Ammon's horn (tissue), 1 donor: Measurements from ENCODE around the gene CRYGB.
"Not testable (repeated sequence)": the region's sequence is repeated elsewhere in the genome, so short reads cannot be mapped to it uniquely, and the experiment has no call there.

Experiments used
- DNase-seq: peaks from one replicate; pipeline ENCODE4 v3.0.0-alpha.2; 2016; ENCODE audit warnings: low spot score

Gene CRYGB

DNA sequence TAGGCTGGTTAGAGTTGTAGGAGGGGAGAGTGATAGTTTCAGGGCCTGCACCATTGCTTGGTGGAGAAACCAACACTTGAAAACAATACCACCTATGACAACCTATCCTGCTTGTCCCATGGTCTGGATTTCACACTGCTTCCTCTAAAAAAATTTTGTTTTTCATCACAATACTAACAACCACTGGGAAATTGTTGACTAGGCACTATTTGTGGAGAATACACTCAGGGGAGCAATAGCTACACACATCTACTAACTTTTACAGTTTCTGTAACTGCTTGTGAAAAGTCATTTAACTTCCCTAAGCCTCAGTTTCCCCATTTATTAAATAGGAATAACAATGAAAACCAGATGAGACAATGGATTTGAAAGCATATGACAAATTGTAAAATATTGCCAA lies 4.1 kb upstream of the CRYGB start:
- DNase-seq, result no peak

DNA sequence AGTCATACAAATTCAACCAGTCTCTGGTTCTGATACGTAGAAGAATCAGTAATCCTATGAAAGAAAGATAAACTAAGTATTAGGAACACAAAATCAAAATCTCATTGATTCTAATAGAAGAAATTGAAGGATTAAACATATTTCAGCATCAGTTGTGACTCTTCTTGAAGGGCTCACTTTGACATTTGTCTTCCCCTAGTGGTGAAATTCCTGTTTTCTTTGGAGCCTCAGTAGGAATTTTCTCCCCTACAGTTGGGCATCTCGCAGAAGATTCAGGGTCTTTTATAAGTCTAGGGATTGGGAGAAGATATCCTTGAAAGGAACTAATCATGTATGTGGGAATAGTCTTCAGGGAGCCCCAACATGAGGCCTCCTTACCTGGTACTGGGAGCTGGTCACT lies 2.8 kb upstream of the CRYGB start:
- DNase-seq, result no peak

DNA sequence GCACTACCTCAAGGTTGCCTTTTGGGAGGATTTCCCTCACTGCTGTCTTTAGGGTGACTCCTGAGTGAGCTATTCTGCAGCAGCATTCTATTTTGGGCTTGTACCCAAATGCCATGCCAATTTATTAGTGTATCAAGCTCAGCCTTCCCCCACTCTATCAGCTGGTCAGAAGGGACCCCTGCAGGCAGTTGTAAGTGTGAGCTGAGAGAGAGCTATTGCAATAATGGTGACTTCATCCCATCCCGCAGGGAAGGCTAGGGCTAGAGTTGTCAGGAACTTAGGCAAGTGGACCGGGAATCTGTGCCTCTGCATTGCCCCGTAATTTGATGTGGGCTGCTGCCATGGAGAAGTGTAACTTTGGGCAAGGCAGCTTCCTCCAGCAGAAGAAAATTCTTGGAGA lies 1.8 kb upstream of the CRYGB start:
- no peak for DNase-seq

DNA sequence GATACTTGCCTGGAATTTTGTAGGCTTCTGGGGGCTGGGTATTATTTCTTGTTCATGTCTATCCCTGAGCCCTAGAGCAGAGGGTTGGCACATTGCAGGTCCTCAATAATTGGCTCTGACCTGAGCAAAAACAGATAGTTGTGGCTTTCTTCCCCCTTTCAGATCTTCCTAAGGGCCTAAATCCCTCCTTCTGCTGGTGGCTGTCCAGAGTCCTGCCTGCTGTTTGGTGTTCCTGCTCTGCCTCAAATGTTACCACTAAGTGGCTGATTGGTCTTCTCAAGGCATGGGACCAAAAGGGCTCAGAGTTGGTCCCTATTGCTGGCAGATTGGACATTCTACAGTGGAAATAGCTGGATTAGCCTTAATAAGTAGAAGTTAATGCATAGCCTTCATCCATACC lies 1.1 kb upstream of the CRYGB start:
- no peak for DNase-seq

DNA sequence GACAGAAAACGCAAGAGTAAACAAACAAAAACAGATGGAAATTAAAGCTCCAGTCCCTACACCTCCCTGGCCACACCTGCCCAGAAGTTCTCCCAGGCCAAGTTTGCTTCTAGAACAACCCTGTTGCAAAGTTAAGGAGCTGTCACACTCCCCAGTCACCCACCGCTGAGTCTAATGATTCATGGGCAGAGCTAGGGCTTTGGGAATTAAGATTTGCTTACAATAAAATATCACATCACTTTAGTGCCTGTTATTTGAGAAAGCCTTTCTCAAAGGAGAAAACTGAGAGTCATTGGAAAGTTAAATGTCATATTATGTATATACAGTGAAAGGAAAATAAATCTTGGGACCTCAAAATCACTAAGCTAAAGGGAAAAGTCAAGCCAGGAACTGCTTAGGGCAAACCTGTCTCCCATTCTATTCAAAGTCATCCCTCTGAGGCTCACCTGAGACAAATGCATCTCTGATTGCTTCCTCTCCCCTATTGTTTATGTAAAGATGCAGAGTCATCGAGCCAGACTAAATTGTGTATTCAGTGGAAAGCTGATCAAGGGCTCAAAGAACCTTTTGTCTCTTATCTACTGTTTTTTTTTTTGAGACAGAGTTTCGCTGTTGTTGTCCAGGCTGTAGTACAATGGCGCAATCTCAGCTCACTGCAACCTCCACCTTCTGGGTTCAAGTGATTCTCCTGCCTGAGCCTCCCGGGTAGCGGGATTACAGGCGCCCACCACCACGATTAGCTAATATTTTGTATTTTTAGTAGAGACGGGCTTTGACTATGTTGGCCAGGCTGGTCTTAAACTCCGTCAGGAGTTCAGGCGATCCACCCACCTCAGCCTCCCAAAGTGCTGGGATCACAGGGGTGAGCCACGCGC lies 2.8 kb downstream of the CRYGB start:
- DNase-seq, result no peak

DNA sequence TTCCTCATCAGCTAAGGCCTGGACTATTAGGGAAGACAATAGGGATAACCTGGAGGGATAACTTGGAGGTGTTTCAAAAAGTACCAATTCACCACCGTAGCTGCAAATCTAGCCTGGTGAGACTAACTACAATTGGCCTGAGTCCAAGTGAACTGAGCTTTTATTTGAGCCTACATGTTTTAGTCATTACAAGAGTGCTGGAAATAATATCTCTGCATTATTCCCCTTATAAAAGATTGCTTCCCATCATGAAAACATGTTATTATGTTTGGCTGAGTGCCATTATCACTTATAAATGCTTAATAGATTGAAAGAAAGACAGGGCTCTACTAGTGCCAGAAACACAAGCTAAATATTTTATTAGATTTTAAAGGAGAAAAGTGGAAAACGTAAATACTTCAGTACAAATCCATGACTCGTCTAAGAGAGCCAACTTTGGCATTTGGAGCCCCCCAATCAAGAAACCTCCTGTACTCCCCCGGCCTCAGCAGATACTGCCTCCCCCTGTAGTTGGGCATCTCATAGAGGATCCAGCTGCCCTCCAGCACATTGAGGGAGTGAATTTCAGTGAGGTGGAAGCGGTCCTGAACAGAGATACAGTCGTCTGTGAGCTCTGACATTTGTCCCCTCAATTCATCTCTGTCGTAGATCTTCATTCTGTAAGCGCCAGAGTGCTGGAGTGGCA lies 3.6 kb downstream of the CRYGB start:
- DNase-seq, result no peak

DNA sequence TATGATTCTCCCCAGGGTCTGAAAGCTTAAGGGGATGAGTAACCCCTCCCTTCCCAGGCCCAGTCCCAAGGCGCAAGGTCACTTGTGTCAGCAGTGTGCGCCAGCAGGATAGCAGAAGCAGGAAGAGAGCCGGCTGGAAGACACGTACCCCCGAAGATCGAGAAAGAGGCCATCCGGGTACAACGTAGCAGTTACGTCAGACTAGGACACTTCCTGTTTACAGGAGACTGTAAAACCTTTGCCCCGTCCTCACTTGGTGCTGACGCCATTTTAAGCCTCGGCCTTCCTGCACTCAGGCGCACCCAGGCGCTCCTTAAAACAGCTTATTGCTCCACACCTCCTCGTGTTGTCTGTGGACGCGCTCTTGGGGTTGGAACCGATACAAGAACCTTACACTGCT lies 6.5 kb downstream of the CRYGB start:
- no peak for DNase-seq

DNA sequence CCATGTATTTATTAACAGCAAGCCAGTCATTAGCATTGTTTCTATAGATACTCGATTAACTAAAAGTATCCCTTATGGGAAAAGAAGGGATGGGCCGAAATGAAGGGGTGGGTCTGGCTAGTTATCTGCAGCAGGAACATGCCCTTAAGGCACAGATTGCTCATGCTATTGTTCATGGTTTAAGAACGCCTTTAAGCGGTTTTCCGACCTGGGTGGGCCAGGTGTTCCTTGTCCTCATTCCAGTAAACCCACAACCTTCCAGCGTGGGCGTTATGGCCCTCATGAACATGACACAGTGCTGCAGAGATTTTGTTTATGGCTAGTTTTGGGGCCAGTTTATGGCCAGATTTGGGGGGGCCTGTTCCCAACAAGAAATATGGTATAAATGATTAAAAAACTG lies 7.6 kb downstream of the CRYGB start:
- DNase-seq, result not testable (repeated sequence)

DNA sequence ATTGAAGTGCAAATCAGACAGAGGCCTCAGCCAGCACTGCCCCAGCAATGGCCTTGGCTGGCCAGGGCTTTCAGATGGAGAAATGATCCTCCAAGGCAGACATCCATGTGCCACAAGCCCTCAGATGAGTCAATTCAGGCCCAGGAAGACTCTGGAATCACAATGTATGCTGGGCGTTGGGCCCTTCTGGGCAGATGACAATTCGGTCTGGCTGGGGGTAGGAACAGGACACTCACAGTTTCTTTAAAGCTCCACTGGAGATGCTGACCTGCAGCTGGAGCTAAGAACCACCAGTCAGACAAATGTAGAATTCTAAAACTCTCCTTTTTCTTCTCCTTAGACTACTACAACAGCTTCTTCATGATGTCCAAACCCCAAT lies 9.3 kb downstream of the CRYGB start:
- no peak for DNase-seq

DNA sequence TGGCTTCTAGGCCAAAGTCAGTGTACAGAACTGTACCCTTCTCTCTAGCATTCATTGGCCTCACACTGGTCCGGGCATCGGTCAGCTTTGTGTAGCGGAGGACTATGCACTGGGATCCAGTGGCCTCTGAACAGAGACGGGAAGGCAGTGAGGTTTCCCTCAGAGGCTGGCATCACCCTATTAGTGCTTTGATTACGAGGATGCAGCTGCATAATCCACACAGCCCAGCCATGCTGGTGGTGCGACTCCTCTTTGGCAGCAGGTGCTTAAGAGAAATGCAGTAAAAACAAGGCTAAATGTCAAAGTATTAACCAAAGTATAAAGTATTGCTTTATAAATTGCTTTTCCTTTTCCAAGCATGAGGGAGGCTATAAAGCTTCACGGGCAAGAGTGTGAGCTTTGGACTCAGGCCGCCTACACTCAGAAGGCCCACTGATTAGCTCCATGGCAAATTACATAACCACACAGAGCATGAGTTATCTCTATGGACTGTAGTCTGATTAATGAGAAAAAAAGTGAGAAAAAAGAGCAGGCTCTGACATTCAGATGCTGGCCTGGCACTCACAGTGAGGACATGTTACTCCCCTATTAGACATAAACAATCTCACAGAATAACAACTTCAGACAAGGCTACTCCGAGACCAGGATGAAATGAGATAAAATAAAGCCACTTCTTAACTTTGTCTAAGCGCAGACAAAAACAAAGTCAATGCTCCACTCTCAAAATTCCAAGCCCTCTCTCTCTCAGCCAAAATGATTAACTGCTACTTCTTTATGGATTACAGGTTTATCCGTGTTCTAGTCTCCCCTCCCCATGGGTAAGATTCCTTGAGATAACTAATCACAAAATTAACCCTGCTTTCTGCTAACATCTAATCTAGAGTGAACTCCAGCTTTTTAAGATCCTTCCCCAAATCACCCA lies 9.9 kb downstream of the CRYGB start:
- no peak for DNase-seq

DNA sequence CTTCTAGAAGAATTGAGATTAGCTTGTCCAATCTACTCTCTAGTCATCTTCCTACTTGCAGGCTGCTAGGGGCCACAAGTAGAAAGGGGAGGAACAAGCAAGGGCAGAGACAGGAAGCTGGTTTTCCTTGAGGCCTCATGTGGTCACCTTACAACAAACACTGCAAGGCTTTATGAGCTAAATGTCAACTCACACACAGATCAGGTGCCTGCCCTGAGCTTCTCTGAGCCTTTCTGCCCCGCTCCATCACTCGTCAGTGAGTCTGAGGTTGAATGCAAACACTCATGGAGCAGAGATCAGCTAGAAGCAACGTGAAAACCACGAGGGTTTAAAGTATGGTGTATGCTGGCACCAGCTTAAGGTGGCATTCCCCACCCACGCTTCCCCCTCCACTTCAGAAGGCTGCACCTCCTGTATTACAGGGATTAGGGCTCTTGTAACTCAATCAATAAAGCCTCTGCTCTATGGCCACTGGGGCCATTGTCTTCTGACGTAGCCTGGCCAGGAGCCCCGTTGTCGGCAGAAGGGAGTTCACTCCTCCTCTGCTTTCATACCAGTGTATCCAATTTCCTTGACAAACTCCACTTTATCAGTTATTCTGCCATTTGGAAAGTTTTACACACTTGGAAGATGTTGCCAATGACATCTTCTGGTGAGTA lies 10.9 kb downstream of the CRYGB start:
- no peak for DNase-seq

DNA sequence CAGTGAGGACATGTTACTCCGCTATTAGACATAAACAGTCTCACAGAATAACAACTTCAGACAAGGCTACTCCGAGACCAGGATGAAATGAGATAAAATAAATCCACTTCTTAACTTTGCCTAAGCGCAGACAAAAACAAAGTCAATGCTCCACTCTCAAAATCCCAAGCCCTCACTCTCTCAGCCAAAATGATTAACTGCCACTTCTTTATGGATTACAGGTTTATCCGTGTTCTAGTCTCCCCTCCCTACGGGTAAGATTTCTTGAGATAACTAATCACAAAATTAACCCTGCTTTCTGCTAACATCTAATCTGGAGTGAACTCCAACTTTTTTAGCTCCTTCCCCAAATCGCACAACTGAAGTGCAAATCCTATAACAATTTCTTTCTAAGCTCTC lies 15.2 kb downstream of the CRYGB start:
- DNase-seq, result no peak

DNA sequence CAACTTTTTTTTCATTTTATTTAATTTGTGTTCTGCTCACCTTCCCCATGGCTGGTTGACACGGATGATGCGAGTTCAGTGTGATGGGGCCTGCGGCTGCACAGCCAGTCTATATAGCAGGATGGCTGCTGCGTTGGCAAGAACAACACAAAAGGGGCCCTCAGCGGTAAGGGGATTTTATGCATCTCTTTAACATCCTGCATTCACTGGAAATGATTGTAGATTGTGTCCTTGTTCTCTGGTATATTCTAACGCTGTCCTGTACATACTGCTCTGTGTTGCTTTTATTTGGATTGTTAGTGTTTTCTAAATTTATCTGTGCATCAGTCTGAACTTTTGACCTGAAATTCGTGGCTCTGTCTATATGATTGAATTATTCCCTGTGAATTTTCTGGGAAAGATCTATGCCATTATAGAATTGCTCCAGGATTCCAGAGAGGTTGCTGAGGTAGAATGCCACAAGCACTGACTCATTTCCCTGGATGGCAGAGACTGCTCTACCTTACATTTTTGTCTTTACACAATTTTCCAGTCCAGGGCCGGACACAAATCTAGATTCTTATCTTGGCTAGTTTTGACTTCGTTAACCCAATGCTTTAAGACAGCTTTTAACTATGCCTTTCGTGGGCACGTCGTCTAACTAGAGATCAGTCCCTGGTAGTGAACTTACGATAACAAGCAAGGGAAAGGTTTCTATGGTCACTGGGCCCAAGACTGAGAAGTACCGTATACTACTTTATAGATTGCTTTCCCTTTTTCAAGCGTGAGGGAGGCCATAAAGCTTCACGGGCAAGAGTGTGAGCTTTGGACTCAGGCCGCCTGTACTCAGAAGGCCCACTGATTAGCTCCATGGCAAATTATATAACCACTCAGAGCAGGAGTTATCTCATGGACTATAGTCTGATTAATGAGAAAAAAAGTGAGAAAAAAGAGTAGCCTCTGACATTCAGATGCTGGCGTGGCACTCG lies 15.9 kb downstream of the CRYGB start, which contains the start of gene CRYGC:
CRYGC (minus strand) TSS at position 85 of the 968 bp plus-strand sequence; CDS start at position 49, 36 bp downstream.
- DNase-seq, result no peak

DNA sequence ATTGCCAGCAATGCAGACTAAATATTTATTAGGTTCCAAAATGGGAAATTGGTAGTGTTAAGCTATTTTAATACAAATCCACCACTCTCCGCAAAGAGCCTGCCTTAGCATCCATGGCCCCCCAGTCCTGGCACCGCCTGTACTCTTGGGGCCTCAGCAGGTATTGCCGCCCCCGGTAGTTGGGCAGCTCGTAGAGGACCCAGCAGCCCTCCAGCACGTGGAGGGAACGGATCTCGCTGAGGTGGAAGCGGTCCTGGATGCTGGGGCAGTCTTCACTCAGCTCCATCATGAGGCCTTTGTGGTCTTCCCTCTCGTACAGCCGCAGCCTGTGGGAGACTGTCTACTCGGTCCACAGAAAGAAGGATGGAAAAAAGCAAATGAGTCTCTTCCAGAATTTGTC lies 17.8 kb downstream of the CRYGB start:
- DNase-seq, result no peak

DNA sequence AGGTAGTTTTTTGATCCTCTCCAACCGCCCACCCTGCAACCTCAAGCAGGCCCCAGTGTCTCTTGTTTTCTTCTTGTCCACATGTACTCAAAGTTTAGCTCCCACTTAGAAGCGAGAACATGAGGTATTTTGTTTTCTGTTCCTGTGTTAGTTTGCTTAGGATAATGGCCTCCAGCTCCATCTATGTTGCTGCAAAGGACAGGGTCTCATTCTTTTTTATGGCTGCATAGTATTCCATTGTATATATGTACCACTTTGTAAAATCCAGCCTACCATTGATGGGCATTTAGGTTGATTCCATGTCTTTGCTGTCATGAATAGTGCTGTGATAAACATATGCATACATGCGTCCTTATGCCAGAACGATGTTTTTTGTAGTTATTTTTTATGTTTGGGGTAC lies 18.9 kb downstream of the CRYGB start:
- DNase-seq, result no peak

DNA sequence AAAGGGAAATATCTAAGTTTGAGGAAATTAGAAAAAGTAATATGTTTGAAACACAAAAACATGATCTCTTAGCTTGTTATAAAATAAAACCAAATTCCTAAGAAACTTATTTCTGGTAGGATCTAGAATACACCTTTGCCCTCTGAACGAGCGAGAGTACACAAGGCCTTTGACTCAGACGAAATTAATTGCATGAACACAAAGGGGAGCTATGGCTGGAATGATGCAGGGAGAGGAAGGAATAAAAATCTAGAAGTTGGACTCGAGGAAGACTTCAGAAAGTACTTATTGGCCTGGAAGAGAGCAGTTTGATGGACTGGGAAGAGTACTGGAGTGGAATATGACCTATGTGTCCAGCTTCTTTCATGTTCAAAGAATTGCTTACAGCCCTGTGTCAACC lies 20.7 kb downstream of the CRYGB start:
- no peak for DNase-seq

DNA sequence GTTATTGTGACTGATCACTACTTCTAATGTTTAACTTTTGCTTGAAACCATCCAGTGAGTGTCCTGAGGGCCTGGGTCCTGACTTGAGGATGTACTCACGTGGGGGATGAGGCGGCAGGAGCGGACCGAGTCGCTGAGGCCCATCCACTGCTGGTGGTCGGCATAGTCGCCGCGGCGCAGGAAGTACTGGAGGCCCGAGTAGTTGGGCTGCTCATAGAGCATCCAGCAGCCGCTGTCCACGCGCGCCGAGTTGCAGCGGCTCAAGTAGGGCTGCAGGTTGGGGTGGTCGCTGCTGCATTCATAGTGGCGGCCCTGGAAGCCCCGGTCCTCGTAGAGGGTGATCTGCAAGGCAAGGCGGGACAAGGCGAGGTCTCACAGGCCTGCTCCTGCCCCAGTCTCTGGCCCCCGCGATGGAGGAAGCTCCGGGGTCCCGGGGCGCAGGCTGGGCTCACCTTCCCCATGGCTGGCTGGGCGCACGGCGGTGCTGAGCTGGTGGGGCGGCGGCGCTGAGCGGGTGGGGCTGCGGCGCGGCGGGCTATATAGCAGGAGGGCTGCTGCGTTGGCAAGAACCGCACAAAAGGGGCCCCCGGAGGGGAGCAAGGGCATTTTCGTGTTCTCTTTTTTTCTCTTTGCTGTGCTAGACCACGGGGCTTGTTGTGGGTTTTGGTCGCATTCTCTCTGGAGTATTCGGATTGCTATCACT lies 21.8 kb downstream of the CRYGB start, which contains the start of gene CRYGD:
CRYGD (minus strand) TSS at position 512 of the 703 bp plus-strand sequence; CDS start at position 461, 51 bp downstream.
- DNase-seq, result not testable (repeated sequence)

DNA sequence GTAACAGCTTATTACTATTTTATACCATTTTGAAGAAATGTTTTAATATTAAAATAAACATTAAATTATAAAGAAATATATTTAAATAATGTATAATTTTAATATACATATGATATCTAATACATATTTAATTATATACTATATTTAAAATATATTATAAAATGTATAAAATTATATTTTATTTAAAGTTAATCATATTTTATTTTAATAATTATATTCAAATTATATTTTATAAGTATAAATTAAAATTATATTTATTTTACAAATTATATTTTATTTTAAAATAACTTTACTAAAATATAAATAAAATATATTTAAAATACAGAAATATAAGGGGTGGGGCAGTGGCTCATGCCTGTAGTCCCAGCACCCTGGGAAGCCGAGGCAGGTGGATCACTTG lies 23.7 kb downstream of the CRYGB start:
- no peak for DNase-seq

DNA sequence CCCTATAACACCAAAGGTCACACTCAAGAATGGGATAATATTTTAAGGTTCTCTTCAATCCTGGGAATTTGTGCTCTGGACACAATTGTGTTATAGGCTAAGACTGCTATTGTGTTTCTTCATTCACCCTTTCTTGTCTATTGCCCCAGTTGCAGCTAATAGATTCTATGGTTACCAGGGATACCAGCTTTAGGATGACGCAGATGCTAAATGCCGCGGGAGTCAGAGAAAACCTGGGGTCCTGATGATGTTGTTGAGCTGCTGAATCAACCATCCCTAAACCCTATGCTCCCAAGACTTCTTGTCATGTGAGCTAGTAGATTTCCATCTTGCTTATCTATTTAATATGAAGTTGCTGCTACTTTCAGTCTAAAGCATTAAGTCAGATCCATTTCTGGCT lies 27.0 kb downstream of the CRYGB start:
- no peak for DNase-seq

DNA sequence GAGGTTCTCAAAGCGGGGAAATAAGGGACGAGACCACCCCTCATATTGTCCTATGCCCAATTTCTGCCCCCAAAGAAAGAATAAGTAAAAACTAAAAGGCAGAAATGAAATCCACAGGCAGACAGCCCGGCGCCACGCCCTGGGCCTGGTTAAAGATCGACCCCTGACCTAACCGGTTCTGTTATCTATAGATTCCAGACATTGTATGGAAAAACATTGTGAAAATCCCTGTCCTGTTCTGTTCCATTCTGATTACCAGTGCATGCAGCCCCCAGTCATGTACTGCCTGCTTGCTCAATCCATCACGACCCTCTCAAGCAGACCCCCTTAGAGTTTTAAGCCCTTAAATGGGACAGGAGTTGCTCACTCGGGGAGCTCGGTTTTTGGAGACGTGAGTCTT lies 28.6 kb downstream of the CRYGB start:
- DNase-seq, result not testable (repeated sequence)
